HL-60/S4 (cell line): ENCODE measurements around the gene CCDC181.
"Not testable (repeated sequence)": the region's sequence is repeated elsewhere in the genome, so short reads cannot be mapped to it uniquely, and the experiment has no call there.

Experiments
- in situ Hi-C: fragments of 300-500 bp; cut with MboI; formaldehyde crosslinking; loops from 2 replicates; pipeline ENCODE4 v1.14.3; 2022; ENCODE audit warnings: low sequenced_read_pairs

CCDC181 gene

DNA sequence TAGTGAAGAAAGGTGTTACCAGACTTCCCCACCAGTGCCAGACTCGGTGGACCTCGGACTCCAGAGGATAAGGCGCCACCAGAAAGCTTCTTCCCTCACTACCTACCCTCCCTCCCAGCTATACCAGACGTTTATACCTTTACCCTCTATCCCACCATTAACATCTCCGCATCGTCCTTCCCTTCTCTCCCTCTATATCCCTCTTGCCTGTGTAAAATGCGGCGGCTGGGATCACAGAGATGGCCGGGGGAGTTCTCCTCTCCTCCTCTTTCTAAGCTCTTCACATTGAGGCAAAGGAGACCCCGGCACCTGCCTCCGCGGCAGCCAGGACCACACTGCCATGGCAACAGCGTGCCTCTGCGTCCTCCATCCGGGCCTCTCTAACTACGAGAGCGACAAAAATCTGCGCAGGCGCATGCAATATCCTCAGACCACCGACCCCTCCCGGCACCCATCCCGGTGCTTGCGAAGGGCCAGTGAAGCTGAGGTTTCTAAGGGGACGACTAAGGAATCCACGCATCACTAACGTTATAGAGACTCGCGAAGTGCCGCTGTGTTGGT lies at the start of gene CCDC181:
CCDC181 (minus strand) TSS at position 394 of the 561 bp plus-strand sequence. CDS start 2,547 bp downstream, outside the sequence.
- in situ Hi-C loops, result no loop called here

DNA sequence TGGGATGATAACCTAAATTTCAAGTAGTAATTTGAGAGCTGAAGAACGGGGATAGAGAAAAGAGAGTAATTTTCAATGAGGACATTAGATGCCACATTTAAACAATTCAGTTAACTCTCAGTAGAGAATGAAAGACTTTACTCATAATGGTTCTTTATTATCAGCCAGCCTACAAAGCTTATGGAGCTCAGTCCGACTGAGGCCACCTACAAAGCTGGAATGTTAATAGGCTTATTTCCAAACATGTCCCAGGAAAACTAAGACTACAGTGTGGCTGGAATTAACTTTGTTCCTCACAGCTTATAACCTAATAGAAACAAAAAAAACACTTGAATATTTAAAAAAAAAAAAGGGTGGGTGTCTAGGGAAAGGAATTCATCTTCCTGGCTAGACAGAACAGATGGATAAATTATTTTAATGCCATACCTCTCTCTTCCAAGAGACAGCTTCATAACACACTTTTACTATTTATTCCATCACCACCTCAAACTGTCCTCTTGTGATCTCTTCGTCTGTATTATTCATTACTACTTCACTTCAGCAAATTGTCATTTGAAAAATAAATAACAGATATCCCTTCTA lies 48.6 kb upstream of the CCDC181 start:
- in situ Hi-C loops, result no loop called here

DNA sequence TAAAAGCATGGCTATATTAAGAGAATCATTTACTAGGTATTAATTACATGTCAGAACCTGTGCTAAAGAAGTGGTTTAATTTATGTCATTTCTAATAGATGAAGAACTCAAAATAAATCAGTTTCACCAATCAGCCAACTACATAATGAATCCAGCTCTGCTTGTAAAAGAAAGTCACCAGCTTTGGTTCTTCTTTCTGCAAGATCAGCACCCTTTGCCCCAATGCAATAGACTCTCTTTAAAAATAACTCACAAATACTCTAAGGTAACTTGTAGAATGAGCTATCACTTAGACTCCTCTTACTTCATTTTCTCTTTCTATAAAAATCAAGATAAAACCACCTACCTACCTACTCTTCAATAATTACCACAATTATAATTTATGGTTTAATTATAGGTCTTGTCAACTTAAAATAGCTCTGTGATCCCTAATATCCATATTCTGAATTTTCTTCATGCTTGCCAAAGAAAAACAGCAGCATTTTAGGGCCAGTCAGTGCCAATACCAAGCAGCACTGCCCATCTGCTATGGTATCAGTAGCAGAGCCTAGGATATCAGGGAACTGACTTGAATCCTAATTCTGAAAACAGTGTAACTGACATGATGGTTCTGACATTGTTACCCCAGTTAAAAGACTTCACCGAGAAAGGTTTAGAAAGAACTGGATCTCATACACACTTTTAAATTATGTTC lies 47.2 kb upstream of the CCDC181 start:
- in situ Hi-C loops, result no loop called here

DNA sequence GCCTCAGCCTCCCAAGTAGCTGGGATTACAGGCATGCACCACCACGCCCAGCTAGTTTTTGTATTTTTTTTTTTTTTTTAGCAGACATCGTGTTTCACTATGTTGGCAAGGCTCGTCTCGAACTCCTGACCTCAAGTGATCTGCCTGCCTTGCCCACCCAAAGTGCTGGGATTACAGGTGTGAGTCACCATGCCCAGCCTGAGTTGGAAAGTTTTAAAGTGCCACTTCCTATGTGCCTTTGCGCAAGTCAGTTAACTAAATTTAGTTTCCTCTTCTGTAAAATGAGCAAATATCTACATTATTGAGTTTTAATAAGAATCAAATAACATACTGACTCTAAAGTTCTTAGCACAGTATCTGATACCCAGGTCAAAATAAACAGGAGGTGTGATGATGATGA lies 46.1 kb upstream of the CCDC181 start:
- in situ Hi-C loops, result no loop called here

DNA sequence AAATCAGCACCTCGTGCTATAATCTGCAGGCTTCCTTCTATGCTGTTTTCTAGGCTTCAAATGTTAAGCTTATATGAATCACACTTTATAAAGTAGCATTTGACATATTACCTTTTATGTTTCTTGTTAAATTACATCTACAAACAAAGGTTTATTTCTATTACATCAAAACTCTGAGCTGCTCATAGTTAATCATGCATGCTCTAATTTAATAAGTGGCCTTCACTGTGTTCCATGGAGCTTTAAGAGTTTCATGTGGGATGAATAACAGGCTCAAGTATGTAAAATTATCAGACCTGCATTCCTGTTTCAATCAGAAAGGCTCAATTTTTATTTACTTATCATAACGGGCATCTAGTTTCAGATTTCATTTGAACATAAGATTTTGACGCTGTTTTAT lies 45.5 kb upstream of the CCDC181 start:
- in situ Hi-C loops, result no loop called here

DNA sequence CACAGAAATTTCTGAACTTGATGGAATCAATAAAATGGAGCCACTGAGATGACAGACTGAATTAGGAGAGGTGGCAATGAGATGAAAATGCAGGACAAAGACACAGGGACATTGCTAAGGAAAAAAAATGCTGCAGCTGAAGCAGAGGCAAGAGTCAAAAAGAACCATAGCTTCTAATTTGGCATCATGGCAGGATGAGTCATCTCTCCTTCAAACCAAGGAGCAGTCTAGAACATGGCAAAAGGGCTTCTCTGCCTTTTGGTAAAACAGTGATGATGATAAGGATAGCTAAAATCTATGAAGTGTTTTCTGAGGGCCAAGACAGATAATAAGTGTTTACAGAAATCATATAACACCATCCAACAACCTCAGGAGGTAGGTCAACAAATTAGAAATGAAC lies 41.7 kb upstream of the CCDC181 start:
- in situ Hi-C loops, result no loop called here

DNA sequence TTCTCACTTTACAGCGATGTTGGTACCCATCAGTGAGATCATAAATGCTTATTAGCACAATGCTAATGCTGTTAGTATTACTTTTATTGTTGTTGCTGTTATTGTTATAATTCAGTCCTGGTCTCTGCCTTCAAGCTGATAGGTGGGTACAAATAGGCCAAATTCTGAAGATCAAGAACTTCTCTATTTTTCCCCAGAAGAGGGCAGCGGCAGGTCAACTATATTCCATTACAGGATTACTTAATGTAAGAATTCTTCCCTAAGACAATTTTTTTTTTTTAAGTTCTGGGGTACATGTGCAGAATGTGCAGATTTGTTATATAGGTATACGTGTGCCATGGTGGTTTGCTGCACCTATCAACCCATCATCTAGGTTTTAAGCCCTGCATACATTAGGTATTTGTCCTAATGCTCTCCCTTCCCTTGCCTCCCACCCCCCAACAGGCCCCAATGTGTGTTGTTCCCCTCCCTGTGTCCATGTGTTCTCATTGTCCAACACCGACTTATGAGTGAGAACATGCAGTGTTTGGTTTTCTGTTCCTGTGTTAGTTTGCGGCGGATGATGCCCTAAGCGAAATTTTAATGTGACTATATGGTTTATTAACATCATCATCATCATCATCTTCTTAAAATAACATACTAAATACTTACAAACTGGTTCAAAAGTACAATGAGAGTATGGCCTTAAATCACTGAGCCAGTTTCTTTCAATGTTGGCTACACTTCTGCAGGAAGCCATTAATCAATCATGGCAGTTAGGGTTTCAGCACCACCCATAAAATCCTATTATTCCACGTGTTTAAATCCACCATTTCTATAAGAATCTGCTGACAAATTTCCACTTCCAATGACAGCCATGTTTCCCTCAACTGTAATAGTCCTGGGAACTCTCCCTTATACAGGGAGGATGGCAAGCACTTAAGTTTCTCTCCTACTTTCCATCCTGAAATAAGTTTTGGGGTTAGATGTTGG lies 39.3 kb upstream of the CCDC181 start:
- in situ Hi-C loops, result no loop called here

DNA sequence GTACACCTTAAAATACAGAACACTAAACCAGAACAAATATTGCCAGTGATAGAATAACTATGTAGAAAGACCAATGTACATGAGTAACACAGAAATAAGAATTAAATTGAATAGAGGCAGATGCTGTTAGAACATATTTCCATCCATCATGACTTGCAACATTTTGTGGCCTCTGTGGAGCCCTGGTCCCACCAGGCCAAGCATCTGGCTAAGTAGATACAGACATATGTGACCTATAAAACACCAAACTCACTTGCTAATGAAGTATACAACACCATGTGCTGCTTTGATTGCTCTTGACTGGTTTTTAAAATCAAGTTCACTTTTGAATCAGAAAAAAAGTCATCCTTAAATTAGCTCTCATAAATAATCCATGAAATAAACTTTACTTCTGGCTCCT lies 38.0 kb upstream of the CCDC181 start:
- in situ Hi-C loops, result no loop called here

DNA sequence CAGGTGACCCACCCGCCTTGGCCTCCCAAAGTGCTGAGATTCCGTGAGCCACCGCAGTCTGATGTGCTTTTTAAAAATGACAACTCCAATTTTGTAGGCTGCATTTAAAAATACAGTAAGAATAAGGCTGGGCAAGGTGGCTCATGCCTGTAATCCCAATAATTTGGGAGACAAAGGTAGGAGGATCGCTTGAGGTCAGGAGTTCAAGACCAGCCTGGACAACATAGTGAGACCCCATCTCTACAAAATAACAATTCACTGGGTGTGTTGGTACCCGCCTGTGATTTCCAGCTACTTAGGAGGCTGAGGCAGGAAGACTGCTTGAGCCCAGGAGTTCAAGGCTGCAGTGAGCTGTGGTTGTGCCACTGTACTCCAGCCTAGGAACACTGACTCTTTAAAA lies 35.1 kb upstream of the CCDC181 start:
- in situ Hi-C loops, result no loop called here

DNA sequence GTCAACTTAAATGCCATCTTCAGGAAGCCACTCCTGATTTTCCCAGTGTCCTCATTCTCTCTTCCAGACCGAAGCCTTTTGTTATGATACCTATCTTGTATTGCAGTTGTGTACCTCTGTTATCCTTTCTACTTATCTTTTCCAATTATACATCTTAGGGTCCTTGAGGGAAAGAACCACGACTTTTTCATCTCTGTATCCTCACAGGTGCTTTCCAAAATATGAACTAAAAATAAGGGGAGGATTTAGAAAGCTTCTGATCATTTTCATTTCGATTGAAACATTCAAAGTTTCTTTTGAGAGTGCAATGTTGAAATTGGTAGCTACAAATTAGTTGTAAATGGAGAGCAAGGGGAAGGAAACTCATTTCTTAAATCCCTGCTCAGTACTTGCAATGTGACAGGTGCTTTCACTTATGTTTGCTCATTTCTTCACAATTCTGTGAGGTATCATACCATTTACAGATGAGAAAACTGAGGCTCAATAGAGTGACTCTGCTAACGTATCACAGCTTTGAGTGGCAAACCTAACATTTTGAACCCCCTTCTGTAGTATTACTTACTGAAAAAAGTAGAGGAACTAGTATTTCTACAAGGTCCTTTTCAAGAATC lies 34.2 kb upstream of the CCDC181 start:
- in situ Hi-C loops, result no loop called here

DNA sequence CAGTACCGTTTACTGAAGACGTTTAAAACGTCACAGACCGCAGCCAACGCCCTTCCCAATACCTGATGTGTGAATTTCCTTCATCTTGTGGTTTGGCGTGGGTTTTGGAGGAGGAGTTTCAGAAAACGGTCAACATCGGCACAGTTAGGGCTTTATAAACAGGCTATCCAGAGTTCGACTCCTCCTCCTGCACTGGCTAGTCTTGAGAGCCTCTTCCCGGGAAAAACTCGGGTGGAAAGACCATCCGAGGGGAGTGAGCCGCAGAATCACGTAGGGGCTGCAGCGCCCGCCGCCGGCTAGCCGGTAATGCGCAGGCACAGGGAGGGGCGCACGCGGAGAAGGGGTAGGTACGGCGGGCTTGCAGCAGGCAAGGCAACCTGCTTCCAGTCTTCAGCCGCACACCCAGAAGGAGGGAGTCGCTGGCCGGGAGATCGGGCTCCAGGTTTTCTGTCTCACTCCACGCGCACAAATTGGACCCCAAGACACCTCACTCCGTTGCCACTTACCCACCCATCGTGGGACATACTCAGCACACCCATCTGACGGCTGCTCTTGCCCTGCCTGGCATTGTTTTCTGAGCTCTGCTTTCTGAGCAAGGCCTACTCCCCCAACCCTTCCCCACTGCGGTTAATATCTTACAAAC lies 33.0 kb upstream of the CCDC181 start:
- in situ Hi-C loops, result no loop called here

DNA sequence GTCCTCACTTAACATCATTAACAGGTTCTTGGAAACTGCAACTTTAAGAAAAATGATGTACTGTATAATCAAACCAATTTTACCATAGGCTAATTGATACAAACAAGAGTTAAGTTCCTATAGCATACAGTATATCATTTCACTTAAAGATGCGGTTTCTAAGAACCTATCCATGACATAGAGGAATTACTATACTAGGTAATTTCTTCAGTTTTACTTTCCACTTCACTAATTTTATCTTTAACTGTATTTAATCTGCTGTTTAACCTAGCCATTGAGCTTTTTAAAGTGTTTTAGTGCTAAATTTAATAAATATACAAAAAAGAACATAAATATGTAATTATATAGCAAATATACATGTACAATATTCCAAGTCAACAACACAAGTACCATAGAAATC lies 30.2 kb upstream of the CCDC181 start:
- in situ Hi-C loops, result no loop called here

DNA sequence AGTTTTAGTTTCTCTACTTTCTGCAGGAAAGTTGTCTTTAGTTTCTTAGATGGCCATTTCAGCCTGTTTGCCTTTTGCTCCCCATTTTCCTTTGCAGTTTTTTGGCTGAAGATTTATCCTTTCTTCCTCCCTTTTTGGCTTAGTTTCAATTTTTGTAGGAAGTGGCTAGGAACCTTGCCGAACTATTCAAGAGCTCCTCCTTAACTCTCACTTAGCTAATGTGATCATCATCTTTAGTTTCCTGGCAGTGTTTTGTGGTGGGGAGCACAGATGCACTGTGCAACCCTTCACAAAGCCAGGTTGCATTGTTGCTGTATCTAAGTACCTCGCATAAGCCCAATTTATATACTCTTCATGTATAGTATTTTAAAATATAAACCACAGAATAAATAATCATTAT lies 28.8 kb upstream of the CCDC181 start:
- in situ Hi-C loops, result no loop called here

DNA sequence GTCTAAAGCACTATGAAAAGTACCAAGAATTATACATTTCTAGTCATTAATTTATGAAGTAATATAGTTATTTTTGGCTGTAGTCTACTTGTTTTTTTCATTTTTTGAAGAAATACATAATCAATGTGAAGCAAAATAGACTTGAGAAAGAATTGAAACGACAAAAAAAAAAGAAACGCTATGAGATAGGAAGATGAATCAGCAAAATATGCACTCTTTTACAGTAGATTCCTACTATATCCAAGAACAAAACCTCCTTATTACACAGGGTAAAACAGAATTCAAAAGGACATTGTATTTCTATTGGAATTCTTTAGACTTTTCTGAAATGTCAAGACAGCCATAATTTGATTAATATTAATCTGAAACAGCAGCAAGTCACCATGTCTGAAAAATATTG lies 25.6 kb upstream of the CCDC181 start:
- in situ Hi-C loops, result no loop called here

DNA sequence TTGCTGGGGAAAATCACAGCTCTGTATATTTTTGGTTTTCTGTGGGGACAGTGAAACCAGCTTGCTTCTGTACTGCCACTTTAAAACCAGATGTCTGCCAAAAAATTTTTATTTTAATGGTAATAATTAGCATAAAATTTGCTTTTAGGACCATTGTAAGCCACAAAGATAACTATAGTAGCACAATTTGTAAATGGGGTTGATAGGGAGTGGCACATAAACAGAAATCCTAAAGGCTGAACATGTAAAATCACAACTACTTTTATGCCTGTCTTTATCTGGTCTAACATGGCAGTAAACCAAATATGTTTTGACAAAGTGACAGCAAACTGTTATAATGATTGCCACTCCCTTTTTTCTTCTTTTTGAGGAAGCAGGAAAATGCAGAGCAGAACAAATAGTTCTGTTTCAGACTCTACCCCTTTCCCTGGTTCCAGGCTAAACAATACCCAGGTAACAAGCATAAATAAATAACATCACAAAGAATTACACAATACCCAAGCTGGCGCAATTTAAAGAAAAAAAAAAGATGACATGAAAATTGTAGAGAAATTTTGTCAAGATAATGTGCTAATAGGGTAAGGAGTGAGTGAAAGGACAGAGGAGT lies 24.0 kb upstream of the CCDC181 start:
- in situ Hi-C loops, result no loop called here

DNA sequence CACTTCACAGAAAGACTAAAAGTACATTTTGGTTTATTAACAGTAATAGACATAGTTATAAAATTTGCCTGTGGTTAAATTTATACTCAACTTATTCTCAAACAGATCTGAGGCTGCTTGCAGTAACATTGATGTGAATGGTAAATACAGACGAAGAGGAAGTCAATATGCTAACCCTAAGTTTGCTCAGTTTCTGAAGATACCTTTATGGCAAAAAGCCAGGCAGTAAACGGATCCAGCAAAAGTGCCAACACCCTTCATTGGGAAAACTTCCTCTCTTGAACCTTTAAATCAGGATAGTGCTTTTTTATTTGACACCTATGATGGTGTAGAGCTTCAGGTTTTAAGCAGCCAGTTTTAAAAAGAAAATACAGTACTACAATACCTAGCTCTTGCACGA lies 16.6 kb upstream of the CCDC181 start:
- in situ Hi-C loops, result no loop called here

DNA sequence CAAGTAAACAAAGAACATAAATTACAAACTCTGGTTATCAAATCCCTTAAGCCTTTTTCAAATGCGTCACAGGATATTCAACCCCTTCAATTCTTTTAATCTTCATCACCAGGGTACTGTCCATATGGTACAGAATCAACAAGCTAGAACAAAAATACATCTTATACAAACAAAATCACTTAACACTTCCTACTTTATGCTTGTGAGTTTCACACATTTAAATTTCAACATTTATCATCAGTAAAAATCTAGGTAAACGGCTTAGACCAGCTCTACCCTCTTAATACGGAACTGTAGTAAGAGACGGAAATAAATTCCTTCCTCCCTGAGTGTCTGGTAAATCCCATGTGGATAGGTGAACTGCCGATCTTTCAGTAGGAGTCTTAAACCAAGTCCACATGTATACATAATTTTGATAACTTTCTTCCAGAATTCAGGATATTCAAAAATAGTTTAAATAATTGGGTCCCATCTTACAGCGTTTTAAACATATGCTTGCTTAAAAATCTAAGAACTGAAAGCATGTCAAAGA lies 1.0 kb downstream of the CCDC181 start:
- in situ Hi-C loops, result no loop called here

DNA sequence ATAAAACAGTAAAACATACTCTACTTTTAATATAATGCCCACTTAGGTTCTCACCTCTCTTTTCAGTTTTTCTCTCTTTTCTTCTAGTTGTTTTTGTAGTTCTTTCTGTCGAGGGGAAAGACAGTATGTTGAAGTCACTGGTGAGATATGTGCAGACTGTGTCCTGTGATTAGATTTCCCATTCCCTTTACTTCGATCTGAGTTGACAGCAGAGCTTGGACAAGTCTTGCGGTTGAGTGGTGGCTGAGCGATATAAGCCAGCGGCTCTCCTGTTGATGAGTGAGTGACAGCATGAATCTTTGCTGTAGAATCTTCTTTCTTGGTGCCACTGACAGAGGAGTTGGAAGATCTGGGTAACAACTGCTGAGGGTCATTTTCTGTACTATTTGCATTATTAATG lies 6.0 kb downstream of the CCDC181 start:
- in situ Hi-C loops, result no loop called here

DNA sequence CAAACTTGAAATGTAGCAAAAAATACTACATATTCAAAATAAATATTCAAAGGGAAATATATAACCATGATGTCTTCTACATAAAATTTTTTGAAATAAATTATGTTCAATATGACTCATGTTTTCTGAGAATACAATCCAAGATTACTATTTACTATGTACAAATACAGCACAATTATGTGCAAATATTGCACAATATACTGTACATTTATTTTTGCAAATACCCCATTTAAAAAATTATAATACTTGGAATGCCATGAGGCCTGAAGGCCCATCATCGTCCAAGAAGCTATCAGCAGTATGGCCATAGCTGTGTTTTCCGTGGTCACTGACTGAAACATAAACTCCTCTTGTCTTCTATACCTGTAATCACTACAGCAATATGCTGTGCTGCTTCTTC lies 12.3 kb downstream of the CCDC181 start:
- in situ Hi-C loops, result no loop called here

DNA sequence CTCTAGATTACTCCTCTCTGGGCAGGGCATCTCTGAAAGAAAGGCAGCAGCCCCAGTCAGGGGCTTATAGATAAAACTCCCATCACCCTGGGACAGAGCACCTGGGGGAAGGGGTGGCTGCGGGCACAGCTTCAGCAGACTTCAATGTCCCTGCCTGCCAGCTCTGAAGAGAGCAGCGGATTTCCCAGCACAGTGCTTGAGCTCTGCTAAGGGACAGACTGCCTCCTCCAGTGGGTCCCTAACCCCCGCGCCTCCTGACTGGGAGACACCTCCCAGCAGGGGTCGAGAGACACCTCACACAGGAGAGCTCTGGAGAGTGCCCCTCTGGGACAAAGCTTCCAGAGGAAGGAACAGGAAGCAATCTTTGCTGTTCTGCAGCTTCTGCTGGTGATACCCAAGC lies 18.9 kb downstream of the CCDC181 start:
- in situ Hi-C loops, result not testable (repeated sequence)
